Neural crest cell (in vitro differentiated cells): ENCODE data around the gene PPP1R27. TPM values are rescaled to one million over a fixed set of nuclear protein-coding genes. Genes with fewer than 3 reads are reported as not detected.

Experiments
- DNase-seq: peaks from one replicate; pipeline ENCODE4 v3.0.0; 2021; ENCODE audit warnings: low read depth, mixed read lengths, low spot score
- H3K27ac Mint-ChIP-seq: one replicate; pipeline ENCODE4 v1.8.0; 2021; ENCODE audit warnings: mild to moderate bottlenecking, mixed read lengths; ENCODE audit not compliant: unreplicated experiment
- H3K27me3 Mint-ChIP-seq: 2 replicates; pipeline ENCODE4 v1.8.0; 2021; ENCODE audit warnings: low read depth, mild to moderate bottlenecking, mixed read lengths
- H3K36me3 Mint-ChIP-seq: 2 replicates; pipeline ENCODE4 v1.8.0; 2021; ENCODE audit warnings: low read depth, mild to moderate bottlenecking, mixed read lengths
- H3K4me1 Mint-ChIP-seq: 2 replicates; pipeline ENCODE4 v1.8.0; 2021; ENCODE audit warnings: mixed read lengths
- H3K4me3 Mint-ChIP-seq: one replicate; pipeline ENCODE4 v1.8.0; 2021; ENCODE audit warnings: mild to moderate bottlenecking, mixed read lengths
- H3K9me3 Mint-ChIP-seq: 2 replicates; pipeline ENCODE4 v1.8.0; 2021; ENCODE audit warnings: mixed read lengths
- total RNA-seq: library from RNA; stranded (reverse); gene quantifications from 2 replicates; pipeline ENCODE4 v1.2.1, GENCODE V29; 2021
- TF ChIP-seq, protein P1 (sequence below): fragments of 200-600 bp; sonication (generic); conservative IDR thresholded peaks from 2 replicates; pipeline ENCODE4 v1.5.0; 2021; ENCODE audit warnings: antibody characterized with exemption, mild to moderate bottlenecking

PPP1R27 gene
- total RNA-seq, 1 donor from 2014 or later = not detected

GRCh38 chr17:81823820-81824550 is 10.9 kb downstream of the PPP1R27 start:
- Mint-ChIP-seq H3K27ac (no peak overlapping the region), H3K27me3 (no peaks in the 10 kb centered on the region), H3K9me3 (no peaks in the 10 kb centered on the region), H3K36me3 (peaks cover 3% of the 10 kb centered on the region), H3K4me3 (no peak overlapping the region), H3K4me1 (peaks cover 16% of the 10 kb centered on the region)
- TF ChIP-seq, protein P1, sequence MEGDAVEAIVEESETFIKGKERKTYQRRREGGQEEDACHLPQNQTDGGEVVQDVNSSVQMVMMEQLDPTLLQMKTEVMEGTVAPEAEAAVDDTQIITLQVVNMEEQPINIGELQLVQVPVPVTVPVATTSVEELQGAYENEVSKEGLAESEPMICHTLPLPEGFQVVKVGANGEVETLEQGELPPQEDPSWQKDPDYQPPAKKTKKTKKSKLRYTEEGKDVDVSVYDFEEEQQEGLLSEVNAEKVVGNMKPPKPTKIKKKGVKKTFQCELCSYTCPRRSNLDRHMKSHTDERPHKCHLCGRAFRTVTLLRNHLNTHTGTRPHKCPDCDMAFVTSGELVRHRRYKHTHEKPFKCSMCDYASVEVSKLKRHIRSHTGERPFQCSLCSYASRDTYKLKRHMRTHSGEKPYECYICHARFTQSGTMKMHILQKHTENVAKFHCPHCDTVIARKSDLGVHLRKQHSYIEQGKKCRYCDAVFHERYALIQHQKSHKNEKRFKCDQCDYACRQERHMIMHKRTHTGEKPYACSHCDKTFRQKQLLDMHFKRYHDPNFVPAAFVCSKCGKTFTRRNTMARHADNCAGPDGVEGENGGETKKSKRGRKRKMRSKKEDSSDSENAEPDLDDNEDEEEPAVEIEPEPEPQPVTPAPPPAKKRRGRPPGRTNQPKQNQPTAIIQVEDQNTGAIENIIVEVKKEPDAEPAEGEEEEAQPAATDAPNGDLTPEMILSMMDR = no peak
- DNase-seq = no peak

- DNase-seq = no peak
- H3K4me3 Mint-ChIP-seq = no peak overlapping the region
- TF ChIP-seq, protein P1 = no peak
- H3K4me1 Mint-ChIP-seq = peaks cover 9% of the 10 kb centered on the region
- H3K27me3 Mint-ChIP-seq = peaks cover 2% of the 10 kb centered on the region
- no peak overlapping the region for H3K27ac Mint-ChIP-seq
- H3K9me3 Mint-ChIP-seq = no peaks in the 10 kb centered on the region
- H3K36me3 Mint-ChIP-seq = no peaks in the 10 kb centered on the region
Observed at GRCh38 chr17:81822996-81823819, 11.6 kb downstream of the PPP1R27 start.

- DNase-seq = no peak
- Mint-ChIP-seq H3K36me3 (no peaks in the 10 kb centered on the region), H3K9me3 (no peaks in the 10 kb centered on the region), H3K27ac (no peak overlapping the region), H3K4me3 (no peak overlapping the region), H3K27me3 (peaks cover 10% of the 10 kb centered on the region), H3K4me1 (peaks cover 9% of the 10 kb centered on the region)
- TF ChIP-seq, protein P1 = no peak
Observed at GRCh38 chr17:81822312-81822637, 12.6 kb downstream of the PPP1R27 start.

GRCh38 chr17:81821603-81822311 is 13.1 kb downstream of the PPP1R27 start:
- Mint-ChIP-seq H3K27me3 (peaks cover 12% of the 10 kb centered on the region), H3K27ac (no peak overlapping the region), H3K4me3 (no peak overlapping the region), H3K4me1 (peaks cover 9% of the 10 kb centered on the region), H3K36me3 (no peaks in the 10 kb centered on the region), H3K9me3 (no peaks in the 10 kb centered on the region)
- peak; percentile 38 for DNase-seq
- TF ChIP-seq, protein P1 = peak; percentile 50

GRCh38 chr17:81821147-81821546 is 13.7 kb downstream of the PPP1R27 start:
- no peak overlapping the region for H3K4me3 Mint-ChIP-seq
- H3K4me1 Mint-ChIP-seq = peaks cover 10% of the 10 kb centered on the region
- no peaks in the 10 kb centered on the region for H3K9me3 Mint-ChIP-seq
- H3K27me3 Mint-ChIP-seq = peaks cover 14% of the 10 kb centered on the region
- H3K27ac Mint-ChIP-seq = no peak overlapping the region
- no peaks in the 10 kb centered on the region for H3K36me3 Mint-ChIP-seq
- TF ChIP-seq, protein P1 = no peak
- no peak for DNase-seq
